ENCODE results near the gene ST6GALNAC5. TPM values are rescaled to one million over a fixed set of nuclear protein-coding genes. Genes with fewer than 3 reads are reported as not detected.
A peak's percentile ranks its signal among the peaks of the same experiment; 100 is the strongest.
"Not testable (repeated sequence)": the region's sequence is repeated elsewhere in the genome, so short reads cannot be mapped to it uniquely, and the experiment has no call there.

Gene ST6GALNAC5
- polyA plus RNA-seq, 1 donor, result 6.1 TPM

- no peak for DNase-seq
- no peaks in the 10 kb centered on the region for H3K36me3 ChIP-seq (ENCODE audit: control insufficient read depth, insufficient read depth, low read length)
- 92% methylated on average over 2 of the region's 2 CpGs for WGBS (ENCODE audit: insufficient coverage, low lambda C conversion rate)
- no peaks in the 10 kb centered on the region for H3K9me3 ChIP-seq (ENCODE audit: control insufficient read depth, low read depth, low read length)
- H3K4me3 ChIP-seq (ENCODE audit: low read length), result no peak overlapping the region
- no peaks in the 10 kb centered on the region for H3K4me1 ChIP-seq (ENCODE audit: control insufficient read depth, insufficient read depth, low read length)
- H3K27ac ChIP-seq (ENCODE audit: low read length), result no peak overlapping the region
- peaks cover 35% of the 10 kb centered on the region for H3K27me3 ChIP-seq (ENCODE audit: control insufficient read depth, insufficient read depth, low read length)
Observed at GRCh38 chr1:76865696-76866286, 1.5 kb upstream of the ST6GALNAC5 start.

- Histone ChIP-seq H3K27ac (ENCODE audit: low read length) (no peak overlapping the region), H3K4me1 (ENCODE audit: control insufficient read depth, insufficient read depth, low read length) (no peaks in the 10 kb centered on the region), H3K4me3 (ENCODE audit: low read length) (no peak overlapping the region), H3K9me3 (ENCODE audit: control insufficient read depth, low read depth, low read length) (no peaks in the 10 kb centered on the region), H3K36me3 (ENCODE audit: control insufficient read depth, insufficient read depth, low read length) (no peaks in the 10 kb centered on the region), H3K27me3 (ENCODE audit: control insufficient read depth, insufficient read depth, low read length) (peaks cover 38% of the 10 kb centered on the region)
- no peak for DNase-seq
- 96% methylated on average over 4 of the region's 4 CpGs for WGBS (ENCODE audit: insufficient coverage, low lambda C conversion rate)
Observed at GRCh38 chr1:76866566-76866965, 714 bp upstream of the ST6GALNAC5 start.

- H3K27ac ChIP-seq (ENCODE audit: low read length), result no peak overlapping the region
Observed at GRCh38 chr1:76868154-76868882, 1.0 kb downstream of the ST6GALNAC5 start.

GRCh38 chr1:76868916-76869315 is 1.6 kb downstream of the ST6GALNAC5 start:
- DNase-seq, result peak in 1 of 2 donors; percentile 8
- WGBS (ENCODE audit: insufficient coverage, low lambda C conversion rate), result no CpG with 5 or more reads among the region's 19 CpGs
- Histone ChIP-seq H3K36me3 (ENCODE audit: control insufficient read depth, insufficient read depth, low read length) (no peaks in the 10 kb centered on the region), H3K27ac (ENCODE audit: low read length) (no peak overlapping the region), H3K4me1 (ENCODE audit: control insufficient read depth, insufficient read depth, low read length) (no peaks in the 10 kb centered on the region), H3K27me3 (ENCODE audit: control insufficient read depth, insufficient read depth, low read length) (peaks cover 38% of the 10 kb centered on the region), H3K9me3 (ENCODE audit: control insufficient read depth, low read depth, low read length) (no peaks in the 10 kb centered on the region), H3K4me3 (ENCODE audit: low read length) (peak overlapping the region; percentile 26)

More at GRCh38 chr1:76868154-76868882, 1.0 kb downstream of the ST6GALNAC5 start:
- Histone ChIP-seq H3K9me3 (ENCODE audit: control insufficient read depth, low read depth, low read length) (no peaks in the 10 kb centered on the region), H3K36me3 (ENCODE audit: control insufficient read depth, insufficient read depth, low read length) (no peaks in the 10 kb centered on the region), H3K27me3 (ENCODE audit: control insufficient read depth, insufficient read depth, low read length) (peaks cover 38% of the 10 kb centered on the region), H3K4me3 (ENCODE audit: low read length) (peak overlapping the region; percentile 54), H3K4me1 (ENCODE audit: control insufficient read depth, insufficient read depth, low read length) (no peaks in the 10 kb centered on the region)
- no CpG with 5 or more reads among the region's 65 CpGs for WGBS (ENCODE audit: insufficient coverage, low lambda C conversion rate)
- peak in 1 of 2 donors; percentile 51 for DNase-seq

DNA sequence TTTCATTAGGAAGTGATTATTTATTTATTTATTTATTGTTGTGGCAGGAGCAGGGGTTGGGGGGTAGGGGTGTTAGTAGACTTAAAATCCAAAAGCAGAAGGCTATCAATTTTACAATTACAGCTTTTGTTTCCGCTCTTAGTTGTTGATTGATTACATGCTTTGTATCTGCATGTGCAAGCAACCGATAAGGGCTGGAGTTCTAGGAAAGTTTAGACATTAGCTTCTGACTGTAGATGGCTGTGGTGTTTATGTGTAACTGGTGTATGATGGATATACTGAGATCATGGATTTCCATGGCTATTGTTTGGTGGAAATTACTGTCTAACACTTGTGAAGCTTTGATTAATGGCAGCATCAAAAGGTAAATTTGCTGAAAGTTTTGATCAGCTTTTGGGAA is 2.8 kb downstream of the ST6GALNAC5 start:
- DNase-seq, result no peak
- Histone ChIP-seq H3K9me3 (ENCODE audit: control insufficient read depth, low read depth, low read length) (no peaks in the 10 kb centered on the region), H3K4me3 (ENCODE audit: low read length) (no peak overlapping the region), H3K36me3 (ENCODE audit: control insufficient read depth, insufficient read depth, low read length) (no peaks in the 10 kb centered on the region), H3K27ac (ENCODE audit: low read length) (no peak overlapping the region), H3K4me1 (ENCODE audit: control insufficient read depth, insufficient read depth, low read length) (no peaks in the 10 kb centered on the region), H3K27me3 (ENCODE audit: control insufficient read depth, insufficient read depth, low read length) (peaks cover 34% of the 10 kb centered on the region)
- WGBS (ENCODE audit: insufficient coverage, low lambda C conversion rate), result 80% methylated on average over 1 of the region's 2 CpGs

- peaks cover 31% of the 10 kb centered on the region for H3K27me3 ChIP-seq (ENCODE audit: control insufficient read depth, insufficient read depth, low read length)
- whole genome bisulfite sequencing (ENCODE audit: insufficient coverage, low lambda C conversion rate), result 84% methylated on average over 2 of the region's 3 CpGs
Observed at GRCh38 chr1:76871355-76871974, 4.2 kb downstream of the ST6GALNAC5 start.

GRCh38 chr1:76872944-76873343 is 5.7 kb downstream of the ST6GALNAC5 start:
- no peaks in the 10 kb centered on the region for H3K9me3 ChIP-seq (ENCODE audit: control insufficient read depth, low read depth, low read length)
- DNase-seq, result no peak
- peaks cover 19% of the 10 kb centered on the region for H3K27me3 ChIP-seq (ENCODE audit: control insufficient read depth, insufficient read depth, low read length)
- no peak overlapping the region for H3K4me3 ChIP-seq (ENCODE audit: low read length)
- H3K4me1 ChIP-seq (ENCODE audit: control insufficient read depth, insufficient read depth, low read length), result no peaks in the 10 kb centered on the region
- no peaks in the 10 kb centered on the region for H3K36me3 ChIP-seq (ENCODE audit: control insufficient read depth, insufficient read depth, low read length)
- no peak overlapping the region for H3K27ac ChIP-seq (ENCODE audit: low read length)

More at GRCh38 chr1:76871355-76871974, 4.2 kb downstream of the ST6GALNAC5 start:
- Histone ChIP-seq H3K36me3 (ENCODE audit: control insufficient read depth, insufficient read depth, low read length) (no peaks in the 10 kb centered on the region), H3K9me3 (ENCODE audit: control insufficient read depth, low read depth, low read length) (no peaks in the 10 kb centered on the region), H3K27ac (ENCODE audit: low read length) (no peak overlapping the region), H3K4me1 (ENCODE audit: control insufficient read depth, insufficient read depth, low read length) (no peaks in the 10 kb centered on the region), H3K4me3 (ENCODE audit: low read length) (no peak overlapping the region)
- no peak for DNase-seq

GRCh38 chr1:76876655-76877395 is 9.5 kb downstream of the ST6GALNAC5 start:
- H3K36me3 ChIP-seq (ENCODE audit: control insufficient read depth, insufficient read depth, low read length), result no peaks in the 10 kb centered on the region
- H3K4me1 ChIP-seq (ENCODE audit: control insufficient read depth, insufficient read depth, low read length), result no peaks in the 10 kb centered on the region
- H3K9me3 ChIP-seq (ENCODE audit: control insufficient read depth, low read depth, low read length), result no peaks in the 10 kb centered on the region
- no CpG with 5 or more reads among the region's 8 CpGs for WGBS (ENCODE audit: insufficient coverage, low lambda C conversion rate)
- H3K4me3 ChIP-seq (ENCODE audit: low read length), result no peak overlapping the region
- H3K27ac ChIP-seq (ENCODE audit: low read length), result no peak overlapping the region
- H3K27me3 ChIP-seq (ENCODE audit: control insufficient read depth, insufficient read depth, low read length), result no peaks in the 10 kb centered on the region
- no peak for DNase-seq

- not testable (repeated sequence) for H3K27me3 ChIP-seq (ENCODE audit: control insufficient read depth, insufficient read depth, low read length); H3K27ac ChIP-seq (ENCODE audit: low read length); DNase-seq; H3K4me3 ChIP-seq (ENCODE audit: low read length); H3K9me3 ChIP-seq (ENCODE audit: control insufficient read depth, low read depth, low read length); H3K36me3 ChIP-seq (ENCODE audit: control insufficient read depth, insufficient read depth, low read length); H3K4me1 ChIP-seq (ENCODE audit: control insufficient read depth, insufficient read depth, low read length)
Observed at GRCh38 chr1:76879014-76879413, 11.7 kb downstream of the ST6GALNAC5 start.

- no peaks in the 10 kb centered on the region for H3K4me1 ChIP-seq (ENCODE audit: control insufficient read depth, insufficient read depth, low read length)
- H3K27me3 ChIP-seq (ENCODE audit: control insufficient read depth, insufficient read depth, low read length), result no peaks in the 10 kb centered on the region
- H3K36me3 ChIP-seq (ENCODE audit: control insufficient read depth, insufficient read depth, low read length), result no peaks in the 10 kb centered on the region
- no peaks in the 10 kb centered on the region for H3K9me3 ChIP-seq (ENCODE audit: control insufficient read depth, low read depth, low read length)
- DNase-seq, result no peak
- no peak overlapping the region for H3K4me3 ChIP-seq (ENCODE audit: low read length)
- no peak overlapping the region for H3K27ac ChIP-seq (ENCODE audit: low read length)
Observed at GRCh38 chr1:76881762-76882161, 14.5 kb downstream of the ST6GALNAC5 start.

All from large intestine (tissue), 3 donors.